Measurements from ENCODE around the gene CLK3.
A peak's percentile ranks its signal among the peaks of the same experiment; 100 is the strongest.
"Not testable (repeated sequence)": the region's sequence is repeated elsewhere in the genome, so short reads cannot be mapped to it uniquely, and the experiment has no call there.

Gene CLK3

DNA sequence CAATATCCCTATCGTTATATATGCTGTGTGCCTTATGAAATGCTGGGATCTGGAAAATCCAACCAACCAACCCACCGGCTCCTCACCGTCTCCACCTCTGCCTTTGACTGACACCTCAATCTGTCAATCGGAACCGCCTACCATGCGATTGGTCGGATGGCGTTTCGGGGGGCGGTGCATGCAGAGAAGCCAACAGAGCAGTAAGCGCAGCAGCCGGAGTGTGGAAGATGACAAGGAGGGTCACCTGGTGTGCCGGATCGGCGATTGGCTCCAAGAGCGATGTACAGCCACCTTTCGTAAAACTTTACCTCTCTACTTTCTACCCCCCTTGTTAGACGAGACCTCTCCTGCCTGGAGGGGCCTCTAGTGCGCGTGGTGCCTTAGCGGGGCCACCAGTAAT is 6.3 kb downstream of the CLK3 start:
- no peak for DNase-seq

DNA sequence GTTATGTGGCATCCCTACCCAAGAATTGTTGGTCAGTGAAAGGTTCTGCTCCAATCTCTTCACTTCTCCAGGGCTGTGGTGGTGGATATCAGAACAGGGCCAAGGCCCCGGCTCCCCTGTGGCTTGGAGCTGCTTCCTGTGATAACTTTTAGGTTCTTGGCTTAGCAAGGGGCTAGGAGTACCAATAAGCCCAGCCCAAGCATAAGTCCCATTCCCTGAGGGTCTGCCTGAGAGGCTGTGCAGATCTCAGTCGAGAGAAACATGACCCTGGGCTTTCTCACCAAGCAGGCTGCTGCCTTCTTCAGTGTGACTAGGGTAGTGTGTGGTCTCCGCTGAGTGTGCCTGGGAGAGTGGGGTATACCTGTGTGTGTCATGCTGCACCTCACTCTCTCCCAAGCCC is 7.1 kb downstream of the CLK3 start:
- DNase-seq, result no peak

DNA sequence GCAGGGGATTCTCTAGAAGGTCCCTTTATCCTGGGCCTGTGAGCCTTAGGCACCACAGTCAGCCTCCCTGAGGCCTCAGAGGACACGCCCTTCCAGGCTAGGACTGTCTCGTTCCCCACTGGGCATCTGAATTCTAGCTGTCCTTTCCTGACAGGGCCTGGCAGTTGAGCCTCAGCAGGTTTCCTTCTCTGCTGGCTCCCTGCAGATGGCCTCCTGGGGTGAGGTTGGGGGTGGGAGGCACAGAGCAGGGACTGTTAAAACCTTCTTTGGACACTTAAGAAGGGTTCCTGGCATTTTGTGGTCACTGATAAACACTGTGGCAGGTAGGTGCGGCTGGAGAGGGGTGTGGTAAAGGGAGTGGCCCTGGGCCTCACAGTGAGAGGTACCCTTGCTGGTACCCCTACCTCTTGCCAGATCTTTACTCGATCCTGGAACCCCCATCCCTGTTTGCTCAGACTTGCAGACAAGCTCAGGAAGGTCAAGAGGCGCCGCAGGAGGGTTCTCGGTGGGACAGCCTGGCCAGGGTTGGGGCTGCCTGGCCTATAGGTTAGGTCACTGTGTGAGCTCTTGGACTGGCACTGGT is 8.5 kb downstream of the CLK3 start:
- no peak for DNase-seq

DNA sequence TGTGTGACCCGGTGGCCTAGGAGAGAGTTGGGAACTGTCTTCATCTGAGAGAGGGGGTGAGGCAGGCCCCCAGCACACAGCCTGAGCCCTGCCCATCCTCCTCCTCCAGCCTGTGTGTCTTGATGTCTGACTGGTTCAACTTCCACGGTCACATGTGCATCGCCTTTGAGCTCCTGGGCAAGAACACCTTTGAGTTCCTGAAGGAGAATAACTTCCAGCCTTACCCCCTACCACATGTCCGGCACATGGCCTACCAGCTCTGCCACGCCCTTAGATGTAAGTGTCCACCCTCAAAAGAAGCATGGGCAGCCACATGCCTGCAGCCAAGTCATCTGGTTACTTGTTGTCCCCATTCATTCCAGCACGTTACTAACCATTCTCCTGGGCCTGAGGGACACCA is 10.1 kb downstream of the CLK3 start:
- no peak for DNase-seq

DNA sequence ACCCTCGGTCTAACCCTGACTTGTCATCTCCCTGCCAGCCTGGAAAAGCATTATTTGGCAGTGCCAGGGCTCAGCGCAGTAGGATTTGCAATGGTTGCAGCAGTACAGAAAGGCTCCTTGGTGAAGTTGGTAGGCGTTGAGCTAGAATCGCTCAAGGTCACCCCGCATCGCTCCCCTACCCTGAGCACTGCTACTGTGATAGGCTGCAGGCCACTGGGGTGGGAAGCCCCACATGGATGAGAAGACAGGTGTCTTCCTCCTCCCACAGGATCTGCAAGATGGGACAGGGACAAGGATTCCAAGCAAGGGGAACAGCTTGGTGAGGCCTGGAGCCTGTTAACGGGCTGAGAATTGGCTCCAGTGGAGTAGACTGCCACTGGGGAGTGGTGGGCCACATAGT is 10.7 kb downstream of the CLK3 start:
- DNase-seq, result no peak

DNA sequence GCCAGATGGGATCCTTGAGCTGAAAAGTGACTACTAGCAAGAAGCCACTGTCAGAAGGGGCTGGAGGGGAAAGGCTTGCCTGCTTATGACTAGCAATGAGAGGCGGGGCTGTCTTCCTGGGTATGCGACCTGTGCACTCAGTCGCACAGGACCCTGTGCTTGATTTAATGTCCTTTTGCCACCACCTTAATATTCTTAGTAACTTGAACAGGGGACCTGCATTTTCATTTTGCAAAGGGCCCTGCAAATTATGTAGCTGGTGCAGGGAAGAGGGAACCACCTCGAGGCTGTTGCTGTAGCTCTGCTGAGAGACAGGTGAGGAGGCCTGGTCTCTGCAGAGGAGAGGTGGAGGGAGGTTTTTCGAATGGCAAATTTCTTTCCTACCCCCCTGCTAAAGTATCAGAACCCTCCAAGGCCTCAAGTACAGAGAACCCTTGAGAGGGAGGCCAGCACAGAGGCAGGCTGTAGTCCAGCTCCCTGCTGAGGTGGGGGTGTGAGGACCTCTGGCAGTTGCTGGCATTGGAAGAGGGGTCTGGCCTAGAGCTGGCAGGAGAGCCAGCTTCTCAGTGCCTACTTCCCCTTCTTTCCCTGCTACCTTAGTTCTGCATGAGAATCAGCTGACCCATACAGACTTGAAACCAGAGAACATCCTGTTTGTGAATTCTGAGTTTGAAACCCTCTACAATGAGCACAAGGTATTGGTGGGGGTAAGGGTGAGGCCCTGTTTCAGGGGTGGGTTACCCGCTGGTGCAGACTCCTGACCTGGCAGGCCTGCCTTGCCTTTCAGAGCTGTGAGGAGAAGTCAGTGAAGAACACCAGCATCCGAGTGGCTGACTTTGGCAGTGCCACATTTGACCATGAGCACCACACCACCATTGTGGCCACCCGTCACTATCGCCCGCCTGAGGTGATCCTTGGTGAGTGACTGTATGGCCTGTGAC is 11.4 kb downstream of the CLK3 start:
- no peak for DNase-seq

DNA sequence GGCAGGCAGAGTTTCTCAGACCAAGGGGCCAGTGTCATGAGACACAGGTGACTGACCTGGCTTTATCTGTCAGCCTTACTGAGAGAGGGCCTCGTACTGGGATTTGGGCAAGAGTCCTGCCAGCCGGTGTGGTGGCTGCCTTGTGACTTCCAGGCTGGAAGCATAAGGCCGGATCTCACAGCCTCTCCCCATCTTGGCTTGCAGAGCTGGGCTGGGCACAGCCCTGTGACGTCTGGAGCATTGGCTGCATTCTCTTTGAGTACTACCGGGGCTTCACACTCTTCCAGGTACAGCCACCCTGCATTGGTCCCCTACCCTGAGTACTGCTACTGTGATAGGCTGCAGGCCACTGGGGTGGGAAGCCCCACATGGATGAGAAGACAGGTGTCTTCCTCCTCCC is 12.1 kb downstream of the CLK3 start:
- DNase-seq, result no peak

DNA sequence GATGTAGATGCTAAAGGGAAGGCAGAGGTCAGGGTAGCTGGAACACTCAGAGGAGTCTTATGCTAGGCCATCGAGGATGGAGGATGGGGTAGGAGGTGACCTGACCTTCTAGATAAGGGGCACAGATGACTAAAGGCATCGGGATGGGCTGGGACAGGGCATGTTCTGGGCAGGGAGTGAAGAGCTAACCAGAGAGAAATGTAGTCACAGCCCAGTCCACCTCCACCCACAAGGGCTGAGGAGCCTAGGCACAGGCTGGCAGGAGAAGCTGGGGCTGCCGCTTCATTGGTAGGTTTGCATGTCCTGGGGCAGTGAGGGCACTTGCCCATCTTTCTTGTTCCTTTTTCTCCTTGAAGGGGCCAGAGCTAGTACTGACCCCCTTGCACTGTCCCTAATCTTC is 12.6 kb downstream of the CLK3 start:
- no peak for DNase-seq

DNA sequence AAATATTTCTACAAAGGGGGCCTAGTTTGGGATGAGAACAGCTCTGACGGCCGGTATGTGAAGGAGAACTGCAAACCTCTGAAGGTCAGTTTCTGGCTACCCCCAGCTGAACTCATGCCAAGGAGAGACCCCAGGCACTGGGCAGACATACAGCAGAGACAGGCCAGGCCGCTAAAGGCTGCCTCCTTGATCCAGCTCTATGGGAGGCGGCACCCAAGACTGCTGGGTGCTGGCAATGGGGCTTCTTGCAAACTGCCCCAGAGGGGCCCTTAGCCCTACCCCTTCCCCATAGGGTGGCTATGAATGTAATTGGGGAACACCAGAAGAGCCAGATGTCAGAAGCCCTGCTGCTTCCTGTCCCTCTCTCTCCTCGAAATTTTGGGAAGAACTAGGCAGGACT is 13.3 kb downstream of the CLK3 start:
- DNase-seq, result no peak

DNA sequence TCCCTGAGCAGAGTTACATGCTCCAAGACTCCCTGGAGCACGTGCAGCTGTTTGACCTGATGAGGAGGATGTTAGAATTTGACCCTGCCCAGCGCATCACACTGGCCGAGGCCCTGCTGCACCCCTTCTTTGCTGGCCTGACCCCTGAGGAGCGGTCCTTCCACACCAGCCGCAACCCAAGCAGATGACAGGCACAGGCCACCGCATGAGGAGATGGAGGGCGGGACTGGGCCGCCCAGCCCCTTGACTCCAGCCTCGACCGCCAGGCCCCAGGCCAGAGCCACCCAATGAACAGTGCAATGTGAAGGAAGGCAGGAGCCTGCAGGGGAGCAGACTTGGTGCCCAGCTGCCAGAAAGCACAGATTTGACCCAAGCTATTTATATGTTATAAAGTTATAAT is 14.1 kb downstream of the CLK3 start:
- DNase-seq, result not testable (repeated sequence)

DNA sequence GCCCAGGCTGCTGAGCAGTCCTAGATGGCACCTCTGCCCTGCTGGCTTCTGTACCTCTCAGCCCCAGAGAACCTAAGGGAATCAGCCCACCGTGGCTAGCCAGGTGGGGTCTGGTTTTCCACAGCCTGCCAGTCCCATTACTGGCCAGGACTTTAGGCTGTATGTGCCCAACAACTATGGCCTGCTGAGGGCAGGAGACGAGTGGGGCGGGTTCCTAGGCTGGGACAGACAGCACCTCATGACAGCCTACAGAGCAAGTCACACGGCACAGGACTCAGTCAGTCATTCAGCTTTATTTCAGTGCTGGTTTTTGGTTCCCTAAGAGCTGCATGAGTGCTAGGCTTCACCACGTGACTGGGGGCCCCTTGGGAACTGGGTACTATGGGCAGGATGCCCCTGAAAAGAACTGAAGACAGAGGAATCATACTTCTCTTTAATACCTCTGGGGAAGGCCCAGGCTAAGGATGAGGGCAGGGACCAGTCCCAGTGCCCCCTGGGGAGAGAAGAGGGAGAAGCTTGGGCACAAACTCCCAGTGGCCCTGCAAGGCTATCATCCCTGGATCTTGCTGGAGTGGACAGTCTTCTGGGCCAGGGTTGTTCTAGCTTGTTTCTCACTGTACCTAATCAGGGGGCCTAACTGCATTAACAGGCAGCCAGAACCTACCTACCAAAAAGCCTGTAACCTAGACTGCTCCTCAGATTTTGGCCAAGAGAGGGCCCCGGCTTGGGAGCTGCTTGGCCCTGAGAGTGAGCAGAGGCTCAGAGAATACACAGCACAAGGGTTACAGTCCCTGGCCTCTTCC is 14.8 kb downstream of the CLK3 start:
- DNase-seq, result no peak

DNA sequence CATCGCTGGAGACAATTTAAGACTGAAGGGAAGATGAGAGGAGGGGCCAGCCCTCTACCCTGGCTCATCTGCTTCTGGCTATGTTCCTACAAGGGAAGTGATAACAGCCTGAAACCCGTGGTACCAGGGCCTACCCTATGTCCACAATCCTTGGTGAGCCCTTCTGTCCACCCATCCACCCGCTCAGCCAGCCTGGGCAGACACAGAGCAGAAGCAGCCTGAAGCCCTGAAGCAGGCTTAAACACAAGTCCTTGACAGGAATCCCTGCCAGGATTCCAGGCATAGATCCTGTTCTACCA is 15.4 kb downstream of the CLK3 start:
- no peak for DNase-seq

DNA sequence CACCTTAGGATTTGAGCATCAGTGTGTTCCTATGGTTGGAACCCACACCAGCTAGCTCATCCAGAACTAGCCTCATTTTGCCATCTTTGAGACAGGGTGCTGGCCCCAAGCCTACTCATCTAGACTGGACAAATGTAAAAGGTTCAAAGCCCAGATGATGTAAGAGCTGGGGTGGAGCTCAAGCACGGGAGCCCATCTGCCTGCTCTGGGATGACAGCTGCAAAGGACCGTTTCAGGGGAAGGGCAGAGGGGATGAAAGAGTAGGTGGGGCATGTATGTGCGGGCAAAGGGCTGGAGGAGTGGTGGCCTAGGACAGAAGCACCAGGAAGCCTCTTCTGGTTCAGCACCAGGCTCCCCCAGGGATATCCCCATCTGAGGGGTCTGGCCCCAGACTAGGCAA is 15.8 kb downstream of the CLK3 start:
- no peak for DNase-seq

DNA sequence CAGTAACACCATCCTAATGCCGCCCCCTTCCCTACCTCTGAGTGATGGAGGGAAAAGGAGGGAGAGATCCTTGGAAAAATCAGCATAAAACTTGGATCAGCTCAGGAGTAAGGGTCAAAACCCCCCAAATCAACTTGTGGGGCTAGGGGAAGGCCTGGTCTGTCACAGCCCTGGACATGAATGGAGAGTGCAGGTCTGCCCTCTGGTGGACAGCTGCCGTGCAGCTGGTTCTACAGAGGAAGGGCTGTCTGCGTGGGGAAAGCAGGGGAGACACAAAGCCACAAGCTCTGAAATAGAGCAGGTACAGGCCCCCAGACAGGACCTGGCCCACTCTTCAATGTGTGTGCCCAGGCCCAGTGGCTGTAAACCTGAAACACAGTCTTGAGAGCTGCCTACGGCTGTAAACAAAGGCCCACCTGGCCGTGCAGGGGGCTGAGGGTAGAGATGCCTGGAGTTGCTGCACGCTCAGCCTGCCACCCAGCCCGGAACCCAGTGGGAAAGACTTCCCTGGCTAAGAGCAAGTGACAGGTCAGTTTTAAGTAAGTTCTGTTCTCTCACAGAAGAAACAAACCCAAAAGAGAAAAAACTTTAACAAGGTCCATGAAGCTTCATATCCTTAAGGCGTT is 16.4 kb downstream of the CLK3 start:
- peak; percentile 79 for DNase-seq

DNA sequence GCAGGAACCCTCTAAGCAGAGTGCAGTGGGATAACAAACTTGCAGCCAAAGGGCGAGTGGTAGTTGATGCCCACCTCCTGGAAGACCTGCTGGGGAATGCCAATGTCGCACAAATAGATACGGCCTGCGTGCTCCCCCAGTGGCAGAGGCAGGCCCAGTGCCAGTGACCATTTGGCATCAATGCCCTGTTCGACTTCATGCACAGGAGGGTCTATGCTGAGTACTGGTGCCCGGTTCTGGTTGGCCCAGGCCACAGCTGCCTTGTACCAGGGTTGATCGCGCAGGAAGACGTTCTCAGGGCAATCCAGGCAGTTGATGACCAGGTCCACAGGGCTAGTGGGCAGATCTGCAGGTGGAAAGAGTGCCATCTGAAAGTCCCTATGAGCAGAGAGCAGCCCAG is 17.0 kb downstream of the CLK3 start:
- no peak for DNase-seq

DNA sequence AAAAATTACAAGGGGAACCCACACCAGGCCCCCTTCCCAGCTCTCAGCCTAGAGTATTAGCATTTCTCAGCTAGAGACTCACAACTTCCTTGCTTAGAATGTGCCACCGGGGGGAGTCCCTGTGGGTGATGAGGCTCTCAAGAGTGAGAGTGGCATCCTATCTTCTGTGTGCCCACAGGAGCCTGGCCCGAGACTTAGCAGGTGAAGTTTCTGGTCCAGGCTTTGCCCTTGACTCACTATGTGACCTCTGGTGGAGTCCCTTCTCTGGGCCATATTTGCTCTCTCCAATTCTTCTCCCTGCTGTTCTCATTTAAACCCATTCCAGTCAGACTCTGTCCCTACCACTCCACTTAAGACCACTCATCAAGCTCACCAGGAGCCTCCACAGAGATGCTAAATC is 18.1 kb downstream of the CLK3 start:
- DNase-seq, result no peak

DNA sequence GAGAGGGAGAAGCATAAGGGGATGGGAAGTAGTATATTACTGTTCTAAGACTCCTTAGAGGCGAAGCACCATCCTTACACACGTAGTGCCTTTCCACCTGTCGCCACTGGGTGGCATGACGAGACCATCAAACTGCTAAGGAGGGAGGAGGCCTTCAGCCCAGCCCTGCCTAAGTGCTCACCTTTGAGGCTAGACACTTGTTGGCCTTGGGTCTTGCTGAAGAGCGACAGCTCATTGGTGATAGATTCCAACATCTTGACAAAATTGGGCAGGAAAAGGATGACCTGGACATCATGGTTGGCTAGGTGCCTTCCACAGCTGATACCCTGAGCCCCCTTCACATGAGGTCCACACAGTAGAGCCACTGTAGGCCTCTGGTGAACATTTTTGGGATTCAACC is 19.6 kb downstream of the CLK3 start:
- DNase-seq, result peak; percentile 82

DNA sequence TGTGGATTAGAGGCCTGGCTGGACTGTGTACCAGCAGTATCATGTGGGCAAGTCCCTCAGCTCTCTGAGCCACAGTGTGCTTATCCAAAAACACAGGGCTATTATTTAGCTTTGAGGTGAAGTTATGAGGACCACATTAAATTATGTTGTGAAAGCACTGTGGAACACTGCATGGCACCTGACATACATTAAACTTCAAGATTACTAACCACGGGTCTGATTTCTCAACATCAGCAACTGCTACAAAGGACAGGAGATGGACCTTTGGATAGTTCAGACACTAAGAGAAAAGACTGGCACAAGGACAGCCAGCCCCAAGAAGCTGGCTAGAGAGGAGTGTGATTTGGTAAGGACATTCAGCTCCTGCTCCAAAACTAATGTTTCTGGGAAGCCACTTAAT is 21.3 kb downstream of the CLK3 start:
- DNase-seq, result no peak

DNA sequence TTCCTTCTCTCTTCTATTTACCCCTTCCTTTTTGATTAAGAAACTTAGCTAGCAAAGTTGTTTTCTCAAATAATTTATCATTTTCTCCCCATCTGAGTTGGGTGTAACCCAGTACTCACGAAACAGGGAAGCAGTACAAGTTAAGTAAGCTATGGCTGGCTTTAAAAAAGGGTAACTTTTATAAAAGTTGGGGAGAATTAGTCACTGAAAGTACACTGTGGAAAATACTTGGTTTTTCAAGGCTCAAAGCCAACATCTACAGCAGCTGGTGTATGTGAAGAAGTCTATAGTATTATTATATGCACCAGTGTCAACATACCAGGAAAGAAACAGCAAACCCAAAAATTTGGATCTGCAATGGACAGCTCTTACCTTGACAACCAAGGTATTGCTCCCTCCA is 25.5 kb downstream of the CLK3 start:
- DNase-seq, result no peak

DNA sequence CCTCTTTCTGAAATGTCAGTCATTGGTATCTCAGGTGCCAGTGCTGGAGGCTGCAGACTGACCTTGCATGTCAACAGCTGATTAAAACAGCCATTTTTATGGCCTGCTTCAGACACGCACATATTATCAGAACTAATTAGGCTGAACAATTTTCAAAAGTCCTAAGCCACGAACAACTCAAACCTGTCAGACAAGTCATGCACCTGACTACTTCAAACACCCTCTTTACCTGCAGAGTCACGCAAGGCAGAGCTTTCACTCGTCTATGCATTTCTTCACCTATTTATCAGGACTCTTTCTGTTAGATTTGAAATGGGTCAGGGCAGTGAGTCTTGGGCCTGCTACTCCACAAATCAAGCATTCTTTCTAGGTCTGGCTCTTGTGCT is 26.7 kb downstream of the CLK3 start:
- no peak for DNase-seq

DNA sequence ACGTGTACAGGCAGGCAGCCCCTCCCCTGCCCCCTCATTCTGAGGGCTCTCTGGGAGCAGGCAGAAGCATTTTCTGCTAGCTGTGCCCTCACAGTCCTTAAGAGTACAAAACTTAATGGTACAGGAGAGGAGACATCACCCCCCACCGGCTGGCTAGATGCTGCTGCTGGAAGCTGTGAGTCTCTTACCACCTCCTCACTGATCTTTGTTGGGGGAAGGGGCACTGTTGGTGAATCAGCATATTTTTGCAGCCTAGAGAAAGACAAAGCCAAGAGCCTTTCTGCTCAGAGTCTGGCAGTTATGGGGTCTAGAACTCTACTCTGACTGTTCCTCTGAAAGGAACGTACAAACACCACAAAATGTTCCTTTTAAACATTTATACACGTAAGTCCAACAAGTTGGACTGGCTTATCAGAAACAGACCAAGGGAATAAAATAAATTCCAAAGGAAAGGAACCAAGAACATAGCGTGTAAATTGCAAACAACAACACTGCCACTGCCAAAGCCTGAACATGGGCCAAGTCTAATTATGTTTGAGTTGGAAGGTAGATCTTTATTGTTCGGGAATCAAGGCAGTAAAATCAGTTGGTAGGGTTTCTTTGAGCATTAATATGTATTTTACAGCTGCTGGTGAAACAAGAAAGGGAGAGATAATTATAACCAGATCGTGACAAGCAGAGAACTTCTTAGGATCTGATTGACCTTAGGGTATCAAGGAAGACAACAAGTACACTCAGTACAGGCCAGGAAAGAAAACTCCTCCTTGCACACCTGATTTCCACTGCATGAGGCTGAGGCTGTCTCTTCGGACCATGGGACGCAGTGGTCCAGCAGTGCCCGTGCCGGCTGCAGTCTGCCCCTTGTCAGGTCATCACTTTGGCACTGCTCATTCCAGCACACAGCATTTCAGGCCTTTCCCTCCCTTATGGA is 27.4 kb downstream of the CLK3 start:
- no peak for DNase-seq

DNA sequence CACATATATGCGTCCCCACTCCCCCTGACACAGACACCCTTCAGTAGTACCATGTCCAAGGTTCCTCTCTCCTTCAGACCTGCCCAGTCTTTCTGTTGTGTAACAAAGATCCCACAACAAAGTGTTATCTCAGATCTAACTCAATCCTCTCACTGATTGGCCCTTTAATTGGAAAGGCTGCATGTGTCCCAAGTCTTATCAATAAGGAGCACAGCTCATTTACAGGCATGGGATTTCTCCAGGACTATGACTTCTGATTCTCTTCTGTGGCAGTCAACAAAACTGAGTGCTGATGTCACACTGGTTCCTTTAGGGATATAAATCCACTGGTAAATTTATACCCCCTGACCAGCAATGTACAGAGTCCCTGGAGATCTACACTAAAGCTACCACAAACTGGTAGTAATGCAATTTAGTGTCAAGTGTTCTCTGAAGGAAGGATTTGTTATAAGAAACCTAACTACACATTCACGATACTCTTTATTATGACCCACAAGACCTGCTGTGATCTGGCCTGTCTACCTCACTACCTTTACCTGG is 28.1 kb downstream of the CLK3 start:
- DNase-seq, result no peak
